Inflammatory macrophage treated with lipopolysaccharide for 4 hours (primary cell): ENCODE measurements around the gene ADARB2.
"Not testable (repeated sequence)": the region's sequence is repeated elsewhere in the genome, so short reads cannot be mapped to it uniquely, and the experiment has no call there.

Source experiments
- DNase-seq: peaks from one replicate; pipeline ENCODE4 v3.0.0-alpha.2; 2020

Gene ADARB2

DNA sequence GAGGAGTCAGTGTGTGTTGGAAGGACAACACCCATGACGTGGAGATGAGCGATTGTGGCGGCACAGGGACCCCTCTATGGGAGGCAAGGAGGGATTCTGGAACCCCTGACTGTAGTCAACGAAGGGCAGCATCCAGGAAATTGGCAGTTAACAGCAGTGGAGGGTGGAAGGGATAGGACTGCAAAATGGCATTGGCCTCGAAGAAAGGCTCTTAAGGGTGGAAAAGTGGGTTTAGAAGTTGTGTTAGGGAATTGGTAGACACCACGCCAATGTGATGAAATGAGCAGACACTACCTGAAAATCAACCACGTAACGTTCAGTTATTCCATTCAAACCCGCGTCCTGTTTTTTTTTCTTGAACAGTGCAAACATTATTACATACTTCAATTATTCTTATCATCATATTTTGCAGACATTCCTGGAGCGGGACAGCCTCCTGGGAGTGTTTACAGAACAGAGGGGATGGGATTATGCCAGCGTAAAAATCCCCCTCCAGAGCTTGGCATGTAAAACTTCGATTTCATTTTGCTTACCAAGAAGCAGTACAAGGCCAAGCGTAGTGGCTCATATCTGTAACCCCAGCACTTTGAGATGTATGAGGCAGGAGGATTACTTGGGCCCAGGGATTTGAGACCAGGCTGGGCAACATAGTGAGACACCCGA lies 409.0 kb downstream of the ADARB2 start:
- no peak for DNase-seq

DNA sequence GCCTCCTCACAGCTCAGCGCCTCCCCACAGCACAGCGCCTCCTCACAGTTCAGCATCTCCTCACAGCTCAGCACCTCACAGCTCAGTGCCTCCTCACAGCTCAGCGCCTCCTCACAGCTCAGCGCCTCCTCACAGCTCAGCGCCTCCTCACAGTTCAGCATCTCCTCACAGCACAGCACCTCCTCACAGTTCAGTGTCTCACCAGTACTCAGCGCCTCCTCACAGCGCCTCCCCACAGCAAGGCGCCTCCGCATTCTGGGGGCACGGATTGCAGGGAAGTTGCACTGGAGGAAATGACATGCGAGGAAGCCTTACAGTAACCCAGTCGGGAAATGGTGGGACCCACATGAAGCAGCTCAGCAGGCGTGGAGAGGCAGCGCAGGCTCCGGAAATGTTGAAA lies 409.6 kb downstream of the ADARB2 start:
- no peak for DNase-seq

DNA sequence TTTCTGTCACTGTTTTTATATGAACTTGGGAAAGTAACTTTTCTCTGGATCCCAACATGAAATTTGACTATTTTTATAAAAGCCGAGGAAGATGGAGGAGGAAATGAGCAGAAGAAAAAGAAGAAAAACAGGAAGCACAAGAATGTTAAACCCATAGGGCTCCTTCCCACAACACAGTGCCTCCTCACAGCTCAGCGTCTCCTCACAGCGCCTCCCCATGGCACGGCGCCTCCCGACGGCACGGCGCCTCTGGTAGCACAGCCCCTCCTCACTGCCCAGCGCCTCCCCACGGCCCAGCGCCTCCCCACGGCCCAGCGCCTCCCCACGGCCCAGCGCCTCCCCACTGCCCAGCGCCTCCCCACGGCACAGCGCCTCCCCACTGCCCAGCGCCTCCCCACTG lies 410.8 kb downstream of the ADARB2 start:
- not testable (repeated sequence) for DNase-seq

DNA sequence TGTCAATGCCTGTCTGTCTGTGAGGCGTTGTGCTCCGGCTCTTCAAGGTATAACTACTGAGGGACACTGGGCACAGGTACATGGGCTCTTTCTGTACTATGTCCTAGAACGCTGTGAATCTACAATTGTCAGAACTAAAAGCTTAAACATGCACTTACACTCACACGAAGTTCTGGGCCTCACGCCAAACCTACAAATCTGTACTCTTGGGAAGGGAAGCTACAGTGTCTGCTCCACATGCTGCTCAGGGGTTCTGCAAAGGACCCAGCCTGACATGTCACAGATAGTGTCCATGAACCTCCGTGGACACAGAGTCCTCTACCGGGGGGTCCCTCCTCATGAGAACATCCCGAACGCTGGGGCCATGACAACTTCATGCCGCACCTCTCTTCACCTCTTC lies 412.4 kb downstream of the ADARB2 start:
- no peak for DNase-seq

DNA sequence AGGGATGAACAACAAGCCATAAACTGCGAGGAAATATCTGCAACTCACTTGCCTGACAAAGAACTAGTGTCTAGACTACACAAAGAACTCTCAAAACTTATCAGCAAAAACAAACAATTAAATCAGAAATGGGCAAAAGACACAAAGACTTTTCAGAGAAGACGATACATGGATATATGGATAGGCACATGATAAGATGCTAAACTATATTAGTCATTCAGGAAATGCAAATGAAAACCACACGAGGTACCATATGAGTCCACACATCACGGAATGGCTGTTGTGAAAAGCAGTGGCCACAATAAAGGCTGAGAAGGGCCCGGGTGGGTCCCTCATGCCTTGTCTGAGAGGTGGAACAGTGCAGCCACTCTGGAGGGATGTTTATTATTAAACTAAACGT lies 413.4 kb downstream of the ADARB2 start:
- no peak for DNase-seq

DNA sequence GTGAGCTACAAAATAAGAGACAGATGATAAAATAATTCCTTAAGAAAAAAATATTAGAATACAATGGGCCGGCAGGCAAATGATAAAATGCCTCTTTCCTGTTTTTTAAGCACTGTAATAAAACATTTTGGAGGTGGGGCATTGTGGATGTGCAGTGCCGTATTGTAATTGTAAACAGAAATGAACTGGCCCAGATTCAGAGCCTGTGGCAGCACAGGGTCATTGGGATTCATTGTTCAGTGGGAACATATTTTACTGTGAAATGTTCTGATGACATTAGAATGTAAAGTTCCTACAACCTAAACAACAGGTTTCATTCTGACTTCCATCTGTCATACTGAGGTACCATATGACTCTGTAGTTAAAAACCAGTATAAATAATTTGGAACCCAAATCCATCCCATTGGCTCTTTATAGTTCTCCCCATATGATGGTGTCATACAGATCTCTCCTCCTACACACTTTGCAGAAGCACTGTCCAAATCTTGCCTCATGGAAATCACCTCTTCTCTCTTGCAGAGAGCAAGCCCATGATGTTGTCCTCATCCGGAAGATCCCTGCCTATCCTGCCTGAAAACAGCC lies 416.5 kb downstream of the ADARB2 start:
- DNase-seq = no peak

DNA sequence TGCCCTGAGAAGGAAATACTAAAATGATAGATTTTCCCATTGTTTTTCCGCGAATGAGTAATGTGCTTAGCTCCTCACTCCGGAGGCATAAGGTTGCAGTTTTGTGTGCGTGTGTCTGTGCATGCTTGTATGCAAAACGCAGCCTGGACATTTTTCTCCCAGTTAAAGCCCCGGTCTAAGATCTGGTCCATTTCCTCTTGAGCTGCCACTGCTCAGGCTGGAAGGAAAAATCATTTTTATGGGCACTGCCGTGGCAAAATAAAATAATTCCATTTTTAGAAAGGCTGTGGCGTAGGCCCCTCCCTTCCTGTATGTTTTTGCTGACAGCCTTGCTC lies 420.5 kb downstream of the ADARB2 start:
- DNase-seq = no peak

DNA sequence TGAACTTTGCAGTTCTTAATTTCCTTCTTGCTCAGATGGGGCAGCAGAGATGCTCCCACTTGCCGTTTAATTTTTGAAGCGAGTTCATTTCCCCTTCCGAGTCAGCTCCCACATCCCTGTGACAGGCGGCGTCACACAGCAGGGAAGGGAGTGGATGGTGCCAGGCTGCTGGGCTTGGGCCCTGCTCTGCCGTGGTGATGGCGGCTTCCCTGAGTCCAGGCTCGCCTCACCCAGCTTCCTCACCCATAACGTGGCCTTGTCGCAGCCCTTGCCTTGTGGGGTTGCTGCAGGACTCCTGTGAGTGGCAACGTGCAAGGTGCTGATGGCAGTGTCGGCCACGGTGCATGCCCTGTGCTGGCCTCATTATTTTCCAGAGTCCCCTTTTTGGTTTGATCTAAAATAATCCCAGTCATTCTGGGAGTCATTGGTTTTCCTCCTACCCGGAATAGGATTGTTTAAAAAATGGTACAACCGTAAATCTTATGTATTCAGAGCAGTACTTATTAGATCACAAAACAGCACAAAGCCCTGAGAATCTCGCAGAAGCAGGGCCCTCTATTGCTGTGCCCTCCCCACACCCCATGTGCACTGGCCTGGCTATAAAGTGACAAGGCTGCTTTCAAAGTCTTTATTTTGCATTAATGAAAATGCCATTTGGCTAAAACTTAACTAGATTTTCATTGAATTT lies 421.1 kb downstream of the ADARB2 start:
- DNase-seq = no peak

DNA sequence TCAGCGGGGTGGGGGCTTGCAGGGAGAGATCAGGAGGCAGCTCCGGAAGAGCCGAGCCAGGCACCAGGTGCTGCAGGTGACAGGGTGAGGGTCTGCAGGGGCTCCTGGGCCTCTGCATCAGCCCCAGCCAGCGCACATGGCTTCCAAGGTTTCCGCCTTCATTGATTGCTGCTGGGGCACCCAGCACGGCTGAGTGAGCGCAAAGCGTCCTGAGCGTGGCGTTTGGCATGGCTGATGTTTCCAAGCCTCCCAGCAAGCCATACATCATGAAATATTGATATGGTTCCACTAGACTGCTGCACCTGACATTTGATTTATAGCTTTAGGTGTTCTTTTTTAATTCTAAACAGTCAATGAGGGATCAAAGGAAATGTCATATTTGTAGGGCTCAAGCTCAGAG lies 422.1 kb downstream of the ADARB2 start:
- DNase-seq = no peak

DNA sequence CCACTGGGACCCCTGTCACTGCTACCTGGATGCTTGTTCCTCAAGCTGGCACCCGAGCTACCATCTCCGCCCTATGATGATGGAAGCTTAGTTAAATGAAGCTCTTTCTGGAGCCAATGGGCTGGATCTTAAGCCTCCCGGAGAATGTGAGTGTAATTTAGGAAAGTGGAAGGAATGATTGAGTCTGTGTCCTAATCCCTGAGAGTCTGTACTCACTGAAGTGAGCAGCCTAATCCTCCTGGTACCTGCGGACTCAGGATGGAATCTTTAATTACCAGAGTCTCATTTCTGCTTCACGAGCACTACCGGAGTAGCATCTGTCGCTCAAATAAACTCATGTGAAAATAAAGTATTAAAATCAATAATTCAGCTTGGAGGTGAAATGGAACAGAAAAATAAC lies 425.6 kb downstream of the ADARB2 start:
- DNase-seq = no peak

DNA sequence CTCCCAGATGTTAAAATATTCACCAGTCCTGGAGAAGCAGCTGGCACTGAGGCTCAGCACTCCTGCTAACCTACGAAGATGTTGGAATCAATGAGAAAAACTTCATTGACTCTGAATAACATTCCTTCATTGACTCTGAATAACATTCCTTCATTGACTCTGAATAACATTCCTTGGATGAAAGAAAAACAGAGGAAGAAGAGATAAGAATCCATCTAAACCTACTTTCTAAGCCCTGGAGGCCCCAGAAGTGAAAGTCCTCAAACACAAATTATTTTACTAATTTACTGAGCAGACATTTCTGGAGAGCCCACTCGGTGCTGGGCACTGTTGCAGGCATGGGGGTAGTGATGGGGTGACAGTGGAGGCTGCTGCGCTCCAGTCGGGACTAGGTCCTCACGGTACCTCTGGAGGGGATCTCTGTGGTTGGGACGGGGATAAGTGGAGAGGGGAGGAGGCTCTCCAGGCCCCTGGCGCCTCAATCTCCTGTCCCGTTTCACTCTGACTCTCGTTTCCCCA lies 427.0 kb downstream of the ADARB2 start:
- no peak for DNase-seq

DNA sequence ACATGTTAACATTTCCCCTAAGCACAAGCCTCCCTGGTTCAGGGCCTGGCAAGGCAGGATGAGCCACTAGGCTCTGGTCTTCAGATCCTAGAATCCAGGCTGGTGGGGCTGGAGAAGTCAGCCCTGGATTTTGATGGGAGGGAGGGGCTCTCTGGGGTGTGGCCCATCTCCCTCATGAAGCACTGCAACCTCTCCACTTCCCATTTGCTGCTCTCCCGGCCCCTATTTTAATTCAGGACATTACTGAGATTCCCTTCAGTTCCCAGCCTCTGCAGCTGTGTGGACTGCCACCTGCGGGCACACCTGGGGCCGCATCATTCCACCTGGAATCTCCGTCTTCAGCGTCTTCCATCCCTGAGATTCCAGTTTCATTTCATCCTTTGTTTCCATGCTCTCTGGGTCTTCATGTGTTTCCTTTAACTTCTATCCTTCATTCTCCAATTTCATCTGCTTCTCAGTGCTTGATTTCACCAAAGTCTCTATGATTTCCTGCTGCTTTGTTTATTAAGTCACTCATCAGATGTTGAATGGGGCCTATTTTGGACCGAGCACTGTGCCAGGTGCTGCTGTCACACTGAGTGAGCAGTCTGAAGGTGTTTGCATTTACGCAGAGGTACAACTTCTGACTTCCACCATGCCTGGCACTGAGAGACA lies 427.6 kb downstream of the ADARB2 start:
- no peak for DNase-seq

DNA sequence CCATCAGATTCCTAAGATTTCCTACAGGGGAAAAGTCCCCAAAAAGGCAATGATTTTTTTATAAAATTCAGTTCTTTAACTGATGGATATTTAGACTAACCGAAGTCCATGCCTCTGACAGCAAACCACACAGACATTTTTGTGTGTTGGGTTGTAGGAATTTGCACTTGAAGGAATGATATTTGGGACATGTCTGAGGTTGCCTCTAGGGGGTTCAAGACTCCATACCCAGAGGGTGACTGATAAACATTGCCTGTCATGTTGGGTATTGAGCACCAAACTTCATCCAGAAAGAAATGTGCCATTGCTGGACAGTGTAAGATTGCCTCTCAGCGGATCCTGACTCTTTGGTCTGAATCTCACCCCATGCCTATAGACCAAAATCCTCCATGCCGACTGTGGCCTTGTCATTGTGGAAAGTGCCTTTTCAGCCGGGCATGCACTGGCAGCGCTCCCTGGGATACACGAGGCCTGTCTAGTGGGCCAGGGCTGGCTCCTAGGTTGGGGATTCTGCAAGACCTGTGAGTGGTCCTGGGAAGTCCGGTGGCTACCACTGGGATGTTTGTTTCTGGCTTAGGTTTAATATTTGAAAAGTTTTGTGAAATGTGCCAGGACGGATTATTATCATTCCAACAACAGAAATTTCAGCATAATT lies 428.2 kb downstream of the ADARB2 start:
- no peak for DNase-seq

DNA sequence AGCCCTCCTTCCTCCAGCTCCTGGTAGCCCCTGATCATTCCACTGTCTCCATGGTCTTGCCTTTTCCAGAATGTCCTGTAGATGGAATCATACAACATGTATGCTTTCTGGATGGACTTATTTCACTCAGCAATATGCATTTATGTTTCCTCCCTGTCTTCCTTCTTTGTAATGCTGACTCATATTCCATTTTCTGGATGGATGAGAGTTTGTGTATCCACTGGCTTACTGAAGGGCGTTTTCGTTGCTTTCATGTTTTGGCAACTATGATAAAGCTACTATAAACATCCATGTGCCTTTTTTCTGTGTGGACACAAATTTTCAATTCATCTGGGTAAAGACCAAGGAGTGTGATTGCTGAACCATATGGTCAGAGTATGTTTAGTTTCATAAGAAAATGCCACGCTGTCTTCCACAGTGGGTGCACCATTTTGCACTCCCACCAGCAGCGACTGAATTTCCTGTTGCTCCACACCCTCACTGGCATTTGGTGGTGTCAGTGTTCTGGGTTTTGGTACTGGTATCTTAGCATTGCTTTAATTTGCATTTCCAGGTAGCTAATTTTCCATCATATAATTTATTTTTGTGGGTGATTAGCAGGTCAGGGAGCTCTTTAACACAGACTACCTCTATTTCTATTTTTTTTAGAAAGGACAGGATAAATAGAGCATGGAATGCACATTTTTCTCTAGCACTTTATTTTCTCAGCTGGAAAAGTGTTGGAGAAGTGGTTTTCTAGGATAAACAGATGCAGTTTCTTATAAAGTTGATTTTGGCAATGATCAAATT lies 429.0 kb downstream of the ADARB2 start:
- no peak for DNase-seq

DNA sequence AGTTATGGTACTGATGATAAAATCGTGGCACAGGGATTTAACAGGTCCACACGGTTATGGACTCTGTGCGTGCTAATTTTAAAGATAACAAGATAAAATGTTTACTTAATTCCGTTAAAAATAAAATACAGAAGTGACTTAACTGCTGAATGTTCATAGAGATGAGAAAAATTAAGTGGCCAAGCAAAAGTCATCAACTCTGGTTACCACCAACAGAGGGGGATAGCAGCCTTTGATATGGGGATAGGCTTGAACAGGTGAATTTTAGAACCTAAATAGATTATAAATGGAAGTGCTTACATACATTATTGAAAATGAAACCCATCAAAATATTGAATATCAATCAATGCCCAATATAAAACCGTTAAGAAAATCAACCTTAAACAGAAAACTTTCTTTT lies 436.2 kb downstream of the ADARB2 start:
- no peak for DNase-seq

DNA sequence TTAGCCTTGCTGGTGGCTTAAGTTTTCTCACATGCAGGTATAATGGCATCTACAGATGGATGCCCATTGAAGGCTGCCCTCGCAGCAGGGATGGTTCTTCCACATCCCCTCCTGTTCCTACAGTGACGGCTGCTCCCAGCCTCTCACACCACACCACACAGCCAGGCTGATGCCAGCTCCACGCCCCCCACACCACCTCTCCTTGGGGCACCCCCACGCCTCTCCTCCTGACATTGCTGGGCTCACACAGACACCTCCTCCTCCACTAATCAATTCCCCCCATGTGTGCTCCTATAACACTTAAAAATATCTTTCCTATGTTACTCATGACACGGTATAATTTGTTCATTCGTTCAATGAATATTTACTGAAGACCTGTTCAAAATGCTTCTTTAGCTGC lies 437.1 kb downstream of the ADARB2 start:
- no peak for DNase-seq

DNA sequence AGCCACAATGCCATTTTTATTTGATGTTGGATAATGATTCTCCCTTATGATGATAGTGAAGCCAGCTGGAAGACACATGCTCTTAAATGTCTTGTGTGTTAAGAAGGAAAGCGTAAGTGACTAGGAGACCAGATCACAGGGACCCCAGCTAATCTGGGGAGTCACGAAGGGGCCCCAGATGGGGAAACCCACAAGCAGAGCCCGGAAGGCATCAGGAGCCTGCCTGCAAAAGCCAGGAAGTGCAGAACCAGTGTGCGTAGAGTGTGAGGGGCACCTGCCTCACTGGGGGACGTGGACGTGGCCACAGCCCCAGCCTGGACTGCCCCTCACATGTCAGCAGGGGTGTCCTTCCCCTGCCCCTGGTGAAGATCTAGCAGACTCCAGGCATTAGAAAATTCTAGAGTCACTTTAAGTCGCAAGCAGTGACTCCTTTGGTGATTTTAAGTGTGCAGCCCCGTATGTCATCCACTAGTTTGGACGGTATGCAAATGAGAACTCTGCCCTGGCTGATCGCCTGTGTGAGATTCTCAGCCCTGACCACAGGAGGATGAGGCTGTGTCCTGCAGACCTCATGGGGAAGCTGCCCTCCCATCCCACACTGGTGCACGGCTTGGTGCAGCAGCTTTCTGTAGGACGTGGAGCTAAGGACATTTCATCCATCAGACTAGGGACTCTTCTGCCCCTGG lies 438.1 kb downstream of the ADARB2 start:
- no peak for DNase-seq

DNA sequence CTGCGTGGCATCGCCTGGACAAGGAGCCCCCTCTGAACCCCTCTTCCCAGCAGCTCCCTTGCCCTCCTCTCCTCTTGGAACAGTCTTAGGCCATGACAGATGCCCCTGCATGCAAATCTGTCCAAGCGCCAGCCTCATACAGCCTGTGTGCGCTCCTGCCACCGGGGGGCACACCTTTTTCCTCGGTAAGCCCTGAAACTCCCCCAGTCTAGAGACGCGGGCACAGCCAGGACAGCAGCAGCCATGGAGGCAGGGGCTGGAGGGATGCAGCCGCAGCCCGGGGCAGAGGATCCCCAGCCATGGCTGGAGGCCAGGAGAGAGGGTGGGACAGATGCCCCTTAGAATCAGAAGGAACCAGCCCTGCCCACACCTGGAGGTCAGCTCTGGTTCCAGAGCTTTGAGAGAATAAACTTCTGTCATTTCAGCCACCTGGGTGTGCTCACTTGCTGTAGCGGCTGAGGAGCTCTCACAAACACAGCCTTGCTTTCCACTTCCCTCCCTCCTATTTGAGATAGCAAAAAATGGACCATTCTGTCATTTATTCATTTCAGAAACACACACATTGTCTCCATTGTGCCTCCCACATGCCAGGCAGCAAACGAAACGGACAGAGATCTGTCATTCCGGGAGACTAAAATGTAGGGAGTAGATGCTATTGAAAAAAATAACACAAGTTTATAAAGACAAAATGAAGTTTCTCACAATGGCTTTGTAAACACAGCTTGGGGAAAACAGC lies 439.6 kb downstream of the ADARB2 start:
- no peak for DNase-seq

DNA sequence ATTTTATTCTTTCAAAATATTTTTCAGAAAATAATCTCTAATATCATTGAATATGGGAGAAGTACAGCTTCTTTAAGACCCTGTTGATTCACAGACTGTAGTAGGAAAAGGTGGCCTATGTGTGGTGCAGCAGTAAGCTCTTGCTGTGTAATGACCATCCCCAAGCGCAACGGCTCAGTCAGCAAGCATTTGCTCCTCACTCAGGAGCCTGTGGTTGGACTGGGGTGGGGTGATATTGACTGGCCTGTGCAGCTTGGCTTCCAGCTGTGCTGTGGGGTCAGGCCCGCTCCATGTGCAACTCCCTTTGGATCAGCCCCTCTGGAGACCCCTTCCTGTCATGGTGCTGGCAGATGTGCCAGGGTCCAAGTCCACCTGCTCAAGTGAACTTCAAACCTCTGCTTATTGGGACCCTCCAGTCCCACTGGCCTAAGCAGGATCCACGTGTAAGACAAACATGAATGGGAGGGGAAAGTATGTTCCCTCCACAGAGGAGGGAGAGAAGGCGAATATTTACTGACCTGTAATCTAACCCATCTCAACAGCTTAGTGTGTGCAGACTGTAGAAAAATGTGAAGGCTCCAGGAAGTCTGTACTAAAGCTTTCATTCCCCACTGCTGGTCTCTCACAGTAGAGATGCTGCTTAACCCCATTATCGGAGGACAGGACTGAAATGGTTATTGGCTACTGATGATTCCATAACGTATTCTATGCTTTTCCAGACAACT lies 441.4 kb downstream of the ADARB2 start:
- no peak for DNase-seq

DNA sequence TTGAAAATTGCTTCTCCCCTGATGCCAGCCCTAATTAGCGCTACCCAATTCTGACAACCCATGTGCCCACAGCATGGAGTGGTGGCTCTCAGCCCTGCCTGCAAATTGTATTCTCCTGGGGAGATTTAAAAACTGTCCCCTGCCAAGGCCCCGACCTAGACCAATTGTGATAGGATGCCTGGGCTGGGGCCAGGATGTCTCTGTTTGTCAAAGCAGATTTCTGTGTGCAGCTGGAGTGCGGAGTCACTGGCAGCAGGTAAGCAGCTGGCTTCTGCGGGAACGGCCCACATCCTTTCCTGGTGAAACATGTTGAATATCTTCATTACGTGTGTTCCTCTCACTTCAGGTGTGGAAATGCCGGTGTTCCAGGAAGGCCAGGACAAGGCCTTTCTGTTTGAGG lies 442.6 kb downstream of the ADARB2 start:
- no peak for DNase-seq
